HEK293 (cell line): ENCODE results near the gene CD180.

Experiments
- CTCF ChIA-PET: fragments of 350-600 bp; formaldehyde crosslinking; extraction: SDS; loops from one replicate; lab custom pipeline; 2021; ENCODE audit warnings: antibody characterized with exemption; lab: Yijun Ruan, JAX
- POLR2A ChIA-PET: fragments of 300-600 bp; formaldehyde crosslinking; extraction: SDS; loops from one replicate; lab custom pipeline; 2020; ENCODE audit warnings: antibody characterized with exemption, inconsistent platforms; lab: Yijun Ruan, JAX
- H3K27ac ChIP-seq: fragments of 200-500 bp; sonication (Bioruptor generic); 2 replicates; pipeline ENCODE4 v1.5.1; 2014; ENCODE audit warnings: low read depth, low read length, control low read depth, inconsistent platforms; ENCODE audit errors: extremely low read depth
- H3K36me3 ChIP-seq, 2 experiments: fragments of 200-500 bp in 1 of 2; sonication (Bioruptor generic) in 1 of 2; 1 replicate in 1 of 2; 2 replicates in 1 of 2; pipeline ENCODE4 v1.5.1; 2014 to 2017; ENCODE audit warnings: inconsistent platforms in 2 of 2, low read length in 2 of 2; ENCODE audit not compliant: control insufficient read depth in 2 of 2, insufficient read depth in 1 of 2
- H3K4me1 ChIP-seq: fragments of 200-500 bp; sonication (Bioruptor generic); 2 replicates; pipeline ENCODE4 v1.5.1; 2014; ENCODE audit warnings: mild to moderate bottlenecking, low read length, inconsistent platforms; ENCODE audit not compliant: control insufficient read depth, insufficient read depth
- H3K4me3 ChIP-seq: 2 replicates; pipeline ENCODE4 v1.5.1; 2011; ENCODE audit warnings: low read depth, mild to moderate bottlenecking, control low read depth, low read length, moderate library complexity
- H3K9me3 ChIP-seq: fragments of 200-500 bp; sonication (Bioruptor generic); 2 replicates; pipeline ENCODE4 v1.5.1; 2014; ENCODE audit warnings: low read depth, low read length, inconsistent platforms; ENCODE audit not compliant: control insufficient read depth, insufficient read depth
- ATF2 ChIP-seq: fragments of 450-650 bp; formaldehyde crosslinking; IDR thresholded peaks from 2 replicates; pipeline ENCODE4 v1.5.1; 2016; ENCODE audit warnings: missing biosample characterization, missing genetic modification characterization, low read depth
- GLI4 ChIP-seq: fragments of 450-650 bp; formaldehyde crosslinking; IDR thresholded peaks from 2 replicates; pipeline ENCODE4 v1.5.1; 2016; ENCODE audit warnings: missing biosample characterization, missing genetic modification characterization
- GLIS1 ChIP-seq: fragments of 450-650 bp; formaldehyde crosslinking; IDR thresholded peaks from 2 replicates; pipeline ENCODE4 v1.5.1; 2016; ENCODE audit warnings: missing biosample characterization, missing genetic modification characterization
- OSR2 ChIP-seq: fragments of 450-650 bp; formaldehyde crosslinking; IDR thresholded peaks from 2 replicates; pipeline ENCODE4 v1.5.1; 2016; ENCODE audit warnings: missing biosample characterization, missing genetic modification characterization
- PRDM10 ChIP-seq: fragments of 450-650 bp; formaldehyde crosslinking; IDR thresholded peaks from 2 replicates; pipeline ENCODE4 v1.5.1; 2016; ENCODE audit warnings: missing biosample characterization, missing genetic modification characterization
- SALL2 ChIP-seq: fragments of 450-650 bp; formaldehyde crosslinking; IDR thresholded peaks from 2 replicates; pipeline ENCODE4 v1.5.0; 2017; ENCODE audit warnings: missing biosample characterization, mild to moderate bottlenecking, missing genetic modification characterization, borderline replicate concordance
- ZBTB48 ChIP-seq: fragments of 450-650 bp; formaldehyde crosslinking; IDR thresholded peaks from 2 replicates; pipeline ENCODE4 v1.5.1; 2016; ENCODE audit warnings: missing biosample characterization, missing genetic modification characterization
- ZFHX2 ChIP-seq: fragments of 450-650 bp; formaldehyde crosslinking; conservative IDR thresholded peaks from 2 replicates; pipeline ENCODE4 v1.5.1; 2016; ENCODE audit warnings: missing biosample characterization, missing genetic modification characterization
- ZNF214 ChIP-seq: fragments of 450-650 bp; formaldehyde crosslinking; IDR thresholded peaks from 2 replicates; pipeline ENCODE4 v1.5.1; 2017; ENCODE audit warnings: missing biosample characterization, mild to moderate bottlenecking, missing genetic modification characterization, borderline replicate concordance
- ZNF335 ChIP-seq: fragments of 450-650 bp; formaldehyde crosslinking; conservative IDR thresholded peaks from 2 replicates; pipeline ENCODE4 v1.5.1; 2016; ENCODE audit warnings: missing biosample characterization, missing genetic modification characterization
- ZNF366 ChIP-seq: fragments of 450-650 bp; formaldehyde crosslinking; conservative IDR thresholded peaks from 2 replicates; pipeline ENCODE4 v1.5.1; 2016; ENCODE audit warnings: missing biosample characterization, missing genetic modification characterization
- ZNF433 ChIP-seq: fragments of 450-650 bp; formaldehyde crosslinking; IDR thresholded peaks from 2 replicates; pipeline ENCODE4 v1.5.1; 2016; ENCODE audit warnings: missing biosample characterization, missing genetic modification characterization, low read depth
- ZNF558 ChIP-seq: fragments of 450-650 bp; formaldehyde crosslinking; IDR thresholded peaks from 2 replicates; pipeline ENCODE4 v1.5.1; 2016; ENCODE audit warnings: missing biosample characterization, missing genetic modification characterization
- ZNF623 ChIP-seq: fragments of 450-650 bp; formaldehyde crosslinking; IDR thresholded peaks from 2 replicates; pipeline ENCODE4 v1.5.1; 2016; ENCODE audit warnings: missing biosample characterization, missing genetic modification characterization
- ZNF660 ChIP-seq: fragments of 450-650 bp; IDR thresholded peaks from 2 replicates; pipeline ENCODE4 v1.5.1; 2018; ENCODE audit warnings: missing biosample characterization, mild to moderate bottlenecking, missing genetic modification characterization
- ZNF837 ChIP-seq: fragments of 450-650 bp; formaldehyde crosslinking; IDR thresholded peaks from 2 replicates; pipeline ENCODE4 v1.5.1; 2016; ENCODE audit warnings: missing biosample characterization, missing genetic modification characterization

The CD180 gene

GRCh38 chr5:67245259-67245846 lies 48.8 kb upstream of the CD180 start:
- peaks cover 7% of the 10 kb centered on the region; the same call in 1 of the 2 replicates for H3K4me1 ChIP-seq
- H3K9me3 ChIP-seq, result no peaks in the 10 kb centered on the region
- H3K36me3 ChIP-seq, result no peaks in the 10 kb centered on the region
- H3K27ac ChIP-seq, result no peak overlapping the region
- ChIA-PET POLR2A (interaction anchor here (2.3 kb wide), 1 partner anchor 970 kb away, joined by 8 read pairs; the partner anchor contains the start of gene PIK3R1), CTCF (interaction anchor here (0.6 to 4.8 kb wide), 22 partner anchors 13 to 1026 kb away, joined by 3 to 36 read pairs (median 4); no protein-coding TSS in a partner anchor)
- TF ChIP-seq ATF2 (tag by site-specific recombination), result 0 out of 2 replicates have a peak, but pooled peaks have one; percentile 13
- no peak for TF ChIP-seq ZNF623 (tag by site-specific recombination)
- H3K4me3 ChIP-seq, result no peak overlapping the region

- POLR2A ChIA-PET, result no interaction called here
- Histone ChIP-seq H3K4me1 (peaks cover 6% of the 10 kb centered on the region; the same call in 1 of the 2 replicates), H3K36me3 (no peaks in the 10 kb centered on the region), H3K4me3 (no peak overlapping the region), H3K27ac (no peak overlapping the region), H3K9me3 (no peaks in the 10 kb centered on the region)
- TF ChIP-seq ZNF558 (tag by site-specific recombination) (peak; percentile 25; the same call in 1 of the 2 replicates), PRDM10 (tag by site-specific recombination) (0 out of 2 replicates have a peak, but pooled peaks have one; percentile 14), OSR2 (tag by site-specific recombination) (no peak)
- CTCF ChIA-PET, result interaction anchor here (0.7 to 1.5 kb wide), 3 partner anchors 710 to 1009 kb away, joined by 4 to 6 read pairs (median 5); no protein-coding TSS in a partner anchor
Measured at GRCh38 chr5:67244345-67244793, 47.8 kb upstream of the CD180 start.

GRCh38 chr5:67243944-67244343 lies 47.3 kb upstream of the CD180 start:
- Histone ChIP-seq H3K9me3 (no peaks in the 10 kb centered on the region), H3K4me1 (peaks cover 4% of the 10 kb centered on the region; the same call in 1 of the 2 replicates), H3K27ac (no peak overlapping the region), H3K36me3 (no peaks in the 10 kb centered on the region), H3K4me3 (no peak overlapping the region)
- ChIA-PET CTCF (interaction anchor here (1.0 to 1.5 kb wide), 2 partner anchors 711 to 1009 kb away, joined by 5 to 6 read pairs; no protein-coding TSS in a partner anchor), POLR2A (no interaction called here)
- TF ChIP-seq ZBTB48 (no peak), ZNF433 (tag by site-specific recombination) (no peak), ZNF335 (no peak), ZNF837 (tag by site-specific recombination) (no peak), GLIS1 (no peak), ZNF660 (no peak)

GRCh38 chr5:67243349-67243748 lies 46.8 kb upstream of the CD180 start:
- H3K27ac ChIP-seq, result no peak overlapping the region
- ChIA-PET POLR2A (no interaction called here), CTCF (interaction anchor here (0.5 to 1.5 kb wide), 3 partner anchors 378 to 1010 kb away, joined by 3 to 6 read pairs (median 5); no protein-coding TSS in a partner anchor)
- no peaks in the 10 kb centered on the region for H3K36me3 ChIP-seq
- peaks cover 4% of the 10 kb centered on the region; the same call in 1 of the 2 replicates for H3K4me1 ChIP-seq
- no peak overlapping the region for H3K4me3 ChIP-seq
- H3K9me3 ChIP-seq, result no peaks in the 10 kb centered on the region
- TF ChIP-seq ZFHX2 (tag by site-specific recombination) (no peak), ZNF214 (no peak), ZNF366 (tag by site-specific recombination) (no peak), SALL2 (tag by site-specific recombination) (no peak), GLI4 (tag by site-specific recombination) (no peak)
